Inferior parietal cortex (tissue), 1 donor: Measurements from ENCODE around the gene DNAJC4.

ENCODE experiments used
- DNase-seq: peaks from one replicate; pipeline ENCODE4 v3.0.0-alpha.2; 2016; ENCODE audit errors: extremely low spot score

DNAJC4 gene

GRCh38 chr11:64229090-64229743 lies 1.1 kb upstream of the DNAJC4 start:
- no peak for DNase-seq

GRCh38 chr11:64229744-64230170 lies 591 bp upstream of the DNAJC4 start:
- no peak for DNase-seq

GRCh38 chr11:64230985-64231365 lies 627 bp downstream of the DNAJC4 start:
- no peak for DNase-seq

GRCh38 chr11:64231546-64231945 lies 1.2 kb downstream of the DNAJC4 start:
- DNase-seq = no peak

- DNase-seq = no peak
Observed at GRCh38 chr11:64232182-64232966, 2.0 kb downstream of the DNAJC4 start.

- no peak for DNase-seq
Observed at GRCh38 chr11:64232967-64233315, 2.6 kb downstream of the DNAJC4 start.

GRCh38 chr11:64233913-64234586 lies 3.7 kb downstream of the DNAJC4 start, which contains the start of gene VEGFB:
TSS of gene VEGFB (plus strand) at chr11:64234584. CDS start at chr11:64234834, 250 bp downstream.
- peak; percentile 36 for DNase-seq

- no peak for DNase-seq
Observed at GRCh38 chr11:64234647-64235379, 4.5 kb downstream of the DNAJC4 start.

GRCh38 chr11:64235437-64236161 lies 5.3 kb downstream of the DNAJC4 start:
- no peak for DNase-seq

- DNase-seq = no peak
Observed at GRCh38 chr11:64237484-64237951, 7.2 kb downstream of the DNAJC4 start.

- no peak for DNase-seq
Observed at GRCh38 chr11:64238076-64238475, 7.7 kb downstream of the DNAJC4 start.

GRCh38 chr11:64238999-64239398 lies 8.7 kb downstream of the DNAJC4 start:
- DNase-seq = no peak

GRCh38 chr11:64239662-64240434 lies 9.5 kb downstream of the DNAJC4 start:
- no peak for DNase-seq

GRCh38 chr11:64240435-64241240 lies 10.3 kb downstream of the DNAJC4 start, which contains the start of gene FKBP2:
TSS of gene FKBP2 (plus strand) at chr11:64241095. CDS start at chr11:64242388, 1,293 bp downstream.
- DNase-seq = peak; percentile 97

GRCh38 chr11:64241241-64241490 lies 10.8 kb downstream of the DNAJC4 start:
- DNase-seq = peak; percentile 93

GRCh38 chr11:64241491-64242374 lies 11.4 kb downstream of the DNAJC4 start:
- DNase-seq = no peak

- no peak for DNase-seq
Observed at GRCh38 chr11:64243236-64243854, 13.0 kb downstream of the DNAJC4 start.

- DNase-seq = no peak
Observed at GRCh38 chr11:64244107-64244506, 13.8 kb downstream of the DNAJC4 start.
